Measurements from ENCODE around the gene SVOPL. TPM values are rescaled to one million over a fixed set of nuclear protein-coding genes. Genes with fewer than 3 reads are reported as not detected.

Gene SVOPL, protein sequence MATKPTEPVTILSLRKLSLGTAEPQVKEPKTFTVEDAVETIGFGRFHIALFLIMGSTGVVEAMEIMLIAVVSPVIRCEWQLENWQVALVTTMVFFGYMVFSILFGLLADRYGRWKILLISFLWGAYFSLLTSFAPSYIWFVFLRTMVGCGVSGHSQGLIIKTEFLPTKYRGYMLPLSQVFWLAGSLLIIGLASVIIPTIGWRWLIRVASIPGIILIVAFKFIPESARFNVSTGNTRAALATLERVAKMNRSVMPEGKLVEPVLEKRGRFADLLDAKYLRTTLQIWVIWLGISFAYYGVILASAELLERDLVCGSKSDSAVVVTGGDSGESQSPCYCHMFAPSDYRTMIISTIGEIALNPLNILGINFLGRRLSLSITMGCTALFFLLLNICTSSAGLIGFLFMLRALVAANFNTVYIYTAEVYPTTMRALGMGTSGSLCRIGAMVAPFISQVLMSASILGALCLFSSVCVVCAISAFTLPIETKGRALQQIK
- total RNA-seq = 1 to 10 TPM in 2 of 4 donors, not detected in 2; 4.1 to 4.6 TPM

DNA sequence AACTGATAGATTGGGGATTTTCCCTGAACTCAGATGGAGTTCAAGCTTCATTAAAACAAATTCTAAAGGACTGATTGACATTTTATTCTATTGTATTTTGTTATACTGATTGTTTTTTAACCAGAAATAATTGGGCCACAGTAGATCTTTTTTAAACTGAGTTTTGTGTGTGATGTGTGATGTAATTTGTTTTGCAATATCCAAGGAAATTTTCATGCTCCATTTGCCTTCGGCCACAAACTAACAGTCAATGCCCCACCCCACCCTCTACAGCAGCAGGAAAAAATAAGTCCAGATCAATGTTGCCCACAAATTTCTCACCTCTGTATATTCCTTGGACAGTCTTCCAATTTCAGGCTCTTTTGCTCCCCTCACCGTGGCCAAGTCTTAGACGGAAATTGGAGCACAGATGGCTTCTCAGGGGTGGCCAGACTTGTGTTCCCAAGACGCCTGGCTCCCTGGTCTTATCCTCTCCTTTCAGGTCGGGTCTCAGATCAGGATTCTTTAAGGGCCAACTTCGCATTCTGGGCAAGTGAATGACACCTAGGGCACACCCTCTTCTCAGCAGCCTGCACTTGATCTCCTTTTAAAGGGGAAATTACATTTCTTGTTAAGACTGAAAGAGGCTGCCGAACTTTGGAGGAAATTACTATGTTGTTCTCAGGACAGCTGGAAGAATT lies at the start of gene SVOPL:
TSS of gene SVOPL (minus strand) at position 506 of the 680 bp plus-strand sequence. CDS start 22,317 bp downstream, outside the sequence.
- no peaks in the 10 kb centered on the region for H3K4me1 ChIP-seq
- H3K27ac ChIP-seq = no peak within 1 kb of the TSS
- H3K4me3 ChIP-seq = no peak within 1 kb of the TSS
- intact Hi-C loops (cut with DNase I; ENCODE audit: low total_unique reads) (no loop called here), in situ Hi-C loops (cut with MboI; ENCODE audit: low pct_ligation_motif_present in 1 of 4, low pct_unique_long_range_greater_than_20kb in 1 of 4, low sequenced_read_pairs in 3 of 4) (no loop called here)
- TF ChIP-seq, protein P1, sequence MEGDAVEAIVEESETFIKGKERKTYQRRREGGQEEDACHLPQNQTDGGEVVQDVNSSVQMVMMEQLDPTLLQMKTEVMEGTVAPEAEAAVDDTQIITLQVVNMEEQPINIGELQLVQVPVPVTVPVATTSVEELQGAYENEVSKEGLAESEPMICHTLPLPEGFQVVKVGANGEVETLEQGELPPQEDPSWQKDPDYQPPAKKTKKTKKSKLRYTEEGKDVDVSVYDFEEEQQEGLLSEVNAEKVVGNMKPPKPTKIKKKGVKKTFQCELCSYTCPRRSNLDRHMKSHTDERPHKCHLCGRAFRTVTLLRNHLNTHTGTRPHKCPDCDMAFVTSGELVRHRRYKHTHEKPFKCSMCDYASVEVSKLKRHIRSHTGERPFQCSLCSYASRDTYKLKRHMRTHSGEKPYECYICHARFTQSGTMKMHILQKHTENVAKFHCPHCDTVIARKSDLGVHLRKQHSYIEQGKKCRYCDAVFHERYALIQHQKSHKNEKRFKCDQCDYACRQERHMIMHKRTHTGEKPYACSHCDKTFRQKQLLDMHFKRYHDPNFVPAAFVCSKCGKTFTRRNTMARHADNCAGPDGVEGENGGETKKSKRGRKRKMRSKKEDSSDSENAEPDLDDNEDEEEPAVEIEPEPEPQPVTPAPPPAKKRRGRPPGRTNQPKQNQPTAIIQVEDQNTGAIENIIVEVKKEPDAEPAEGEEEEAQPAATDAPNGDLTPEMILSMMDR (IDR thresholded peaks at IDR 0.05) = no peak
- TF ChIP-seq EP300 (IDR thresholded peaks at IDR 0.05; ENCODE audit: low read depth) (no peak), POLR2AphosphoS5 (IDR thresholded peaks at IDR 0.05) (no peak), POLR2A (IDR thresholded peaks at IDR 0.05) (no peak)
- WGBS, 2 donors (ENCODE audit: low coverage in 1 of 2) = 36 to 62% methylated on average over 3 to 7 of the region's 7 CpGs
- no peak for DNase-seq
- H3K36me3 ChIP-seq = no peaks in the 10 kb centered on the region
- no peaks in the 10 kb centered on the region for H3K27me3 ChIP-seq
- H3K9me3 ChIP-seq = no peaks in the 10 kb centered on the region

DNA sequence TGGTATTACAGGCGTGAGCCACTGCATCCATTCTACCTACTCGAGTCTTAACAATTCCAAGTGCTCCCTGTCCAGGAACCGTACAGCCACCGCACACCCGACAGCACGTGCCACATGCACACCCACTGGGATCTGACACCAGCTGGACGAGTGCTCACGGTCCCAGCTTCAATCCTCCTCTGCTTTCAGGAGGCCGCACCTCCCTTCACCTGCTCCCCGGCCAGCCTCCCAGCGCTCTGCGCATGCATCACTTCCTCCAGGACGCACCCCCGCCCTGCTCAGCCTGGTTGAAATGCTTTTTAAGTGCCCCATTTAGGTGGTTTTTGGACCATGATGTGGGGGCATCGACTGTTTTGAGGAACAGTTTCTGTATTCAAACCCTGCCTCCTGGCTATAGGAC lies 49.3 kb upstream of the SVOPL start:
- TF ChIP-seq EP300 (IDR thresholded peaks at IDR 0.05; ENCODE audit: low read depth) = no peak
- TF ChIP-seq, protein P1 (IDR thresholded peaks at IDR 0.05) = no peak
- TF ChIP-seq POLR2AphosphoS5 (IDR thresholded peaks at IDR 0.05) = no peak
- TF ChIP-seq POLR2A (IDR thresholded peaks at IDR 0.05) = no peak
- in situ Hi-C loops (cut with MboI; ENCODE audit: low pct_ligation_motif_present in 1 of 4, low pct_unique_long_range_greater_than_20kb in 1 of 4, low sequenced_read_pairs in 3 of 4) = no loop called here
- intact Hi-C loops (cut with DNase I; ENCODE audit: low total_unique reads) = no loop called here
- H3K4me1 ChIP-seq = no peaks in the 10 kb centered on the region
- no peak overlapping the region for H3K27ac ChIP-seq
- no peaks in the 10 kb centered on the region for H3K9me3 ChIP-seq
- no peaks in the 10 kb centered on the region for H3K27me3 ChIP-seq
- no peak overlapping the region for H3K4me3 ChIP-seq
- WGBS, 2 donors (ENCODE audit: low coverage in 1 of 2) = 89% methylated on average over 15 of the region's 15 CpGs; no CpG with 5 or more reads in 1 of the 2 donors
- no peaks in the 10 kb centered on the region for H3K36me3 ChIP-seq
- no peak for DNase-seq

DNA sequence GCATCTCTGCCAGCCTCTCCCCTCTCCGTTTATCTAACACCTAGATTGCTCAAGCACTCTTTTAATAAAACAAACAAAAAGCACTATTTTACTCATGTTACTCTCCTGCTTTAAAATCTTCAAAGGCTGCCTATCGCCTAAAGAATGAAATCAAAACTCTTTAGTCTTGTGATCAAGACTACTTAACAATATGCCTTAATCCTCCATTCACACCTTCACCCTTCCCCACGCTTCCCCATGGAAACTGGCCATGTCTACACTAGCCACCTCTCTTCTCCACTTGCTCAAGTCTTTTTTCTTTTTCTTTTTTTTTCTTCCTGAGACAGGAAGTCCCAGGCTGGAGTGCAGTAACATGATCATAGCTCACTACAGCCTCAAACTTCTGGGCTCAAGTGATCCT lies 48.8 kb upstream of the SVOPL start:
- no peak overlapping the region for H3K4me3 ChIP-seq
- H3K9me3 ChIP-seq = no peaks in the 10 kb centered on the region
- H3K36me3 ChIP-seq = no peaks in the 10 kb centered on the region
- no peak for TF ChIP-seq POLR2AphosphoS5 (IDR thresholded peaks at IDR 0.05)
- no peak for TF ChIP-seq POLR2A (IDR thresholded peaks at IDR 0.05)
- TF ChIP-seq, protein P1 (IDR thresholded peaks at IDR 0.05) = no peak
- TF ChIP-seq EP300 (IDR thresholded peaks at IDR 0.05; ENCODE audit: low read depth) = no peak
- H3K27me3 ChIP-seq = no peaks in the 10 kb centered on the region
- DNase-seq = no peak
- in situ Hi-C loops (cut with MboI; ENCODE audit: low pct_ligation_motif_present in 1 of 4, low pct_unique_long_range_greater_than_20kb in 1 of 4, low sequenced_read_pairs in 3 of 4) = no loop called here
- no peaks in the 10 kb centered on the region for H3K4me1 ChIP-seq
- intact Hi-C loops (cut with DNase I; ENCODE audit: low total_unique reads) = no loop called here
- WGBS, 2 donors (ENCODE audit: low coverage in 1 of 2) = 77 to 78% methylated on average over 3 of the region's 3 CpGs
- H3K27ac ChIP-seq = no peak overlapping the region

DNA sequence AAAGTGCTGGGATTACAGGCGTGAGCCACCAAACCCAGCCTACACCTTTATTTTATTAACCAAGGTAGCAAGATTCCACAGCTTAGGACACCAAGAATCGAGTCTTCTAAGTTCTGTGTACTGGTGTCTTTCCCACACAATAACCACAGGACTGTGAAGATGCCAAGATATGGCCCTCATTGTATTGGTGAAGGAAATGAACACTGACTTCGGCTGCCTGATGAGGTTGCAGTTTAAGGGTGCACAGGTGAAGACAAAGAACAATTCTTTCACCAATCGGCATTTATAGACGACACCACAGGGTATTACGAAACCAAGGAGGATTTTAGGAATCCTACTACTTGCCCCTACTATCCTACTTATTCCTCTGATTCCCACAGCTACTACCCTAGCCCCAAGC lies 47.5 kb upstream of the SVOPL start:
- no peak for DNase-seq
- H3K4me1 ChIP-seq = no peaks in the 10 kb centered on the region
- TF ChIP-seq POLR2A (IDR thresholded peaks at IDR 0.05) (no peak), POLR2AphosphoS5 (IDR thresholded peaks at IDR 0.05) (no peak), EP300 (IDR thresholded peaks at IDR 0.05; ENCODE audit: low read depth) (no peak)
- TF ChIP-seq, protein P1 (IDR thresholded peaks at IDR 0.05) = no peak
- intact Hi-C loops (cut with DNase I; ENCODE audit: low total_unique reads) = no loop called here
- H3K36me3 ChIP-seq = no peaks in the 10 kb centered on the region
- H3K27ac ChIP-seq = no peak overlapping the region
- H3K27me3 ChIP-seq = no peaks in the 10 kb centered on the region
- WGBS, 2 donors (ENCODE audit: low coverage in 1 of 2) = 87 to 90% methylated on average over 5 to 6 of the region's 6 CpGs
- in situ Hi-C loops (cut with MboI; ENCODE audit: low pct_ligation_motif_present in 1 of 4, low pct_unique_long_range_greater_than_20kb in 1 of 4, low sequenced_read_pairs in 3 of 4) = no loop called here
- H3K9me3 ChIP-seq = no peaks in the 10 kb centered on the region
- H3K4me3 ChIP-seq = no peak overlapping the region

Data from transverse colon (tissue), 4 donors.